ENCODE data around the gene AP4S1.
A peak's percentile ranks its signal among the peaks of the same experiment; 100 is the strongest.

The AP4S1 gene

GRCh38 chr14:30985796-30986195, 39.7 kb upstream of the AP4S1 start:
- H3K36me3 ChIP-seq (ENCODE audit: control insufficient read depth in 4 of 4, insufficient read depth in 4 of 4, low read length in 3 of 4): no peaks in the 10 kb centered on the region
- no peaks in the 10 kb centered on the region for H3K27me3 ChIP-seq (replicated peaks in 2 of 5; ENCODE audit: control insufficient read depth in 4 of 5, insufficient read depth in 5 of 5, low read length in 4 of 5)
- no peaks in the 10 kb centered on the region for H3K9me3 ChIP-seq (ENCODE audit: control extremely low read depth in 1 of 5, control insufficient read depth in 4 of 5, insufficient read depth in 2 of 5, low read depth in 1 of 5, low read length in 4 of 5)
- WGBS (ENCODE audit: insufficient coverage): 100% methylated on average over 1 of the region's 3 CpGs
- no peak for DNase-seq
- H3K4me3 ChIP-seq (ENCODE audit: control insufficient read depth in 1 of 7, extremely low read depth in 1 of 7, insufficient read depth in 4 of 7, low read depth in 2 of 7, low read length in 6 of 7): no peak overlapping the region
- H3K27ac ChIP-seq (ENCODE audit: insufficient read depth in 1 of 2, low read depth in 1 of 2, low read length in 2 of 2, poor library complexity in 1 of 2, severe bottlenecking in 2 of 2): no peak overlapping the region
- POLR2A ChIA-PET: no interaction called here
- H3K4me1 ChIP-seq (ENCODE audit: control extremely low read depth in 1 of 4, control insufficient read depth in 4 of 4, insufficient read depth in 4 of 4, low read length in 3 of 4): peaks cover 0 to 11% (median 8%) of the 10 kb centered on the region in 4 experiments
- CTCF ChIA-PET: interaction anchor here (1.2 kb wide), 2 partner anchors 10 to 19 kb away, joined by 4 read pairs; no protein-coding TSS in a partner anchor

- POLR2A ChIA-PET: no interaction called here
- CTCF ChIA-PET: interaction anchor here (0.6 to 1.3 kb wide), 3 partner anchors 10 to 125 kb away, joined by 3 read pairs; no protein-coding TSS in a partner anchor
- Histone ChIP-seq H3K4me1 (ENCODE audit: control extremely low read depth in 1 of 4, control insufficient read depth in 4 of 4, insufficient read depth in 4 of 4, low read length in 3 of 4) (peaks cover 0 to 15% (median 9%) of the 10 kb centered on the region in 4 experiments), H3K27me3 (replicated peaks in 2 of 5; ENCODE audit: control insufficient read depth in 4 of 5, insufficient read depth in 5 of 5, low read length in 4 of 5) (no peaks in the 10 kb centered on the region), H3K9me3 (ENCODE audit: control extremely low read depth in 1 of 5, control insufficient read depth in 4 of 5, insufficient read depth in 2 of 5, low read depth in 1 of 5, low read length in 4 of 5) (no peaks in the 10 kb centered on the region), H3K4me3 (ENCODE audit: control insufficient read depth in 1 of 7, extremely low read depth in 1 of 7, insufficient read depth in 4 of 7, low read depth in 2 of 7, low read length in 6 of 7) (no peak overlapping the region), H3K27ac (ENCODE audit: insufficient read depth in 1 of 2, low read depth in 1 of 2, low read length in 2 of 2, poor library complexity in 1 of 2, severe bottlenecking in 2 of 2) (no peak overlapping the region), H3K36me3 (ENCODE audit: control insufficient read depth in 4 of 4, insufficient read depth in 4 of 4, low read length in 3 of 4) (no peaks in the 10 kb centered on the region)
- no peak for DNase-seq
These were observed 36.9 kb upstream of the AP4S1 start for GRCh38 chr14:30988509-30988908.

- DNase-seq: no peak
- H3K4me1 ChIP-seq (ENCODE audit: control extremely low read depth in 1 of 4, control insufficient read depth in 4 of 4, insufficient read depth in 4 of 4, low read length in 3 of 4): peaks cover 0 to 21% (median 12%) of the 10 kb centered on the region in 4 experiments
- peak overlapping the region in 1 of 2 experiments; percentile 2 for H3K27ac ChIP-seq (ENCODE audit: insufficient read depth in 1 of 2, low read depth in 1 of 2, low read length in 2 of 2, poor library complexity in 1 of 2, severe bottlenecking in 2 of 2)
- CTCF ChIA-PET: interaction anchor here (0.9 to 1.6 kb wide), 2 partner anchors 9 to 22 kb away, joined by 3 to 9 read pairs; no protein-coding TSS in a partner anchor
- no peaks in the 10 kb centered on the region for H3K36me3 ChIP-seq (ENCODE audit: control insufficient read depth in 4 of 4, insufficient read depth in 4 of 4, low read length in 3 of 4)
- H3K27me3 ChIP-seq (replicated peaks in 2 of 5; ENCODE audit: control insufficient read depth in 4 of 5, insufficient read depth in 5 of 5, low read length in 4 of 5): no peaks in the 10 kb centered on the region
- POLR2A ChIA-PET: no interaction called here
- H3K4me3 ChIP-seq (ENCODE audit: control insufficient read depth in 1 of 7, extremely low read depth in 1 of 7, insufficient read depth in 4 of 7, low read depth in 2 of 7, low read length in 6 of 7): no peak overlapping the region
- H3K9me3 ChIP-seq (ENCODE audit: control extremely low read depth in 1 of 5, control insufficient read depth in 4 of 5, insufficient read depth in 2 of 5, low read depth in 1 of 5, low read length in 4 of 5): no peaks in the 10 kb centered on the region
These were observed 34.7 kb upstream of the AP4S1 start for GRCh38 chr14:30990770-30991169.

- ChIA-PET POLR2A (no interaction called here), CTCF (interaction anchor here (0.9 to 1.6 kb wide), 2 partner anchors 10 to 21 kb away, joined by 3 to 9 read pairs; no protein-coding TSS in a partner anchor)
- Histone ChIP-seq H3K9me3 (ENCODE audit: control extremely low read depth in 1 of 5, control insufficient read depth in 4 of 5, insufficient read depth in 2 of 5, low read depth in 1 of 5, low read length in 4 of 5) (no peaks in the 10 kb centered on the region), H3K27me3 (replicated peaks in 2 of 5; ENCODE audit: control insufficient read depth in 4 of 5, insufficient read depth in 5 of 5, low read length in 4 of 5) (no peaks in the 10 kb centered on the region), H3K4me1 (ENCODE audit: control extremely low read depth in 1 of 4, control insufficient read depth in 4 of 4, insufficient read depth in 4 of 4, low read length in 3 of 4) (peaks cover 0 to 21% (median 12%) of the 10 kb centered on the region in 4 experiments), H3K4me3 (ENCODE audit: control insufficient read depth in 1 of 7, extremely low read depth in 1 of 7, insufficient read depth in 4 of 7, low read depth in 2 of 7, low read length in 6 of 7) (no peak overlapping the region), H3K36me3 (ENCODE audit: control insufficient read depth in 4 of 4, insufficient read depth in 4 of 4, low read length in 3 of 4) (no peaks in the 10 kb centered on the region), H3K27ac (ENCODE audit: insufficient read depth in 1 of 2, low read depth in 1 of 2, low read length in 2 of 2, poor library complexity in 1 of 2, severe bottlenecking in 2 of 2) (no peak overlapping the region)
- no CpG with 5 or more reads among the region's 2 CpGs for WGBS (ENCODE audit: insufficient coverage)
- DNase-seq: no peak
These were observed 34.0 kb upstream of the AP4S1 start for GRCh38 chr14:30991408-30991807.

GRCh38 chr14:30993071-30993470, 32.4 kb upstream of the AP4S1 start:
- peaks cover 1 to 4% (median 2%) of the 10 kb centered on the region in 4 experiments for H3K36me3 ChIP-seq (ENCODE audit: control insufficient read depth in 4 of 4, insufficient read depth in 4 of 4, low read length in 3 of 4)
- H3K4me1 ChIP-seq (ENCODE audit: control extremely low read depth in 1 of 4, control insufficient read depth in 4 of 4, insufficient read depth in 4 of 4, low read length in 3 of 4): peaks cover 0 to 21% (median 12%) of the 10 kb centered on the region in 4 experiments
- DNase-seq: no peak
- ChIA-PET POLR2A (interaction anchor here (0.6 kb wide), 1 partner anchor 12 kb away, joined by 3 read pairs; no protein-coding TSS in a partner anchor), CTCF (interaction anchor here (0.6 to 1.7 kb wide), 4 partner anchors 10 to 414 kb away, joined by 3 to 6 read pairs (median 3); no protein-coding TSS in a partner anchor)
- H3K27ac ChIP-seq (ENCODE audit: insufficient read depth in 1 of 2, low read depth in 1 of 2, low read length in 2 of 2, poor library complexity in 1 of 2, severe bottlenecking in 2 of 2): no peak overlapping the region
- peaks cover under 1 to 6% (median 4%) of the 10 kb centered on the region in 5 experiments for H3K9me3 ChIP-seq (ENCODE audit: control extremely low read depth in 1 of 5, control insufficient read depth in 4 of 5, insufficient read depth in 2 of 5, low read depth in 1 of 5, low read length in 4 of 5)
- no peak overlapping the region for H3K4me3 ChIP-seq (ENCODE audit: control insufficient read depth in 1 of 7, extremely low read depth in 1 of 7, insufficient read depth in 4 of 7, low read depth in 2 of 7, low read length in 6 of 7)
- H3K27me3 ChIP-seq (replicated peaks in 2 of 5; ENCODE audit: control insufficient read depth in 4 of 5, insufficient read depth in 5 of 5, low read length in 4 of 5): no peaks in the 10 kb centered on the region

- H3K9me3 ChIP-seq (ENCODE audit: control extremely low read depth in 1 of 5, control insufficient read depth in 4 of 5, insufficient read depth in 2 of 5, low read depth in 1 of 5, low read length in 4 of 5): peaks cover 3 to 22% (median 12%) of the 10 kb centered on the region in 5 experiments
- H3K27ac ChIP-seq (ENCODE audit: insufficient read depth in 1 of 2, low read depth in 1 of 2, low read length in 2 of 2, poor library complexity in 1 of 2, severe bottlenecking in 2 of 2): no peak overlapping the region
- CTCF ChIA-PET: interaction anchor here (1.2 kb wide), 3 partner anchors 9 to 33 kb away, joined by 3 to 4 read pairs (median 3); no protein-coding TSS in a partner anchor
- no peaks in the 10 kb centered on the region for H3K27me3 ChIP-seq (replicated peaks in 2 of 5; ENCODE audit: control insufficient read depth in 4 of 5, insufficient read depth in 5 of 5, low read length in 4 of 5)
- WGBS (ENCODE audit: insufficient coverage): 31% methylated on average over 4 of the region's 4 CpGs
- H3K4me1 ChIP-seq (ENCODE audit: control extremely low read depth in 1 of 4, control insufficient read depth in 4 of 4, insufficient read depth in 4 of 4, low read length in 3 of 4): peaks cover 0 to 21% (median 12%) of the 10 kb centered on the region in 4 experiments
- no peak for DNase-seq
- no peak overlapping the region for H3K4me3 ChIP-seq (ENCODE audit: control insufficient read depth in 1 of 7, extremely low read depth in 1 of 7, insufficient read depth in 4 of 7, low read depth in 2 of 7, low read length in 6 of 7)
- POLR2A ChIA-PET: interaction anchor here (0.7 kb wide), 1 partner anchor 32 kb away, joined by 3 read pairs; the partner anchor contains the start of gene STRN3
- H3K36me3 ChIP-seq (ENCODE audit: control insufficient read depth in 4 of 4, insufficient read depth in 4 of 4, low read length in 3 of 4): peaks cover 4 to 20% (median 8%) of the 10 kb centered on the region in 4 experiments
These were observed 30.5 kb upstream of the AP4S1 start for GRCh38 chr14:30994681-30995620.

- Histone ChIP-seq H3K36me3 (ENCODE audit: control insufficient read depth in 4 of 4, insufficient read depth in 4 of 4, low read length in 3 of 4) (peaks cover 4 to 21% (median 10%) of the 10 kb centered on the region in 4 experiments), H3K27me3 (replicated peaks in 2 of 5; ENCODE audit: control insufficient read depth in 4 of 5, insufficient read depth in 5 of 5, low read length in 4 of 5) (no peaks in the 10 kb centered on the region), H3K27ac (ENCODE audit: insufficient read depth in 1 of 2, low read depth in 1 of 2, low read length in 2 of 2, poor library complexity in 1 of 2, severe bottlenecking in 2 of 2) (peak overlapping the region in 1 of 2 experiments; percentile 9), H3K4me1 (ENCODE audit: control extremely low read depth in 1 of 4, control insufficient read depth in 4 of 4, insufficient read depth in 4 of 4, low read length in 3 of 4) (peaks cover 0 to 21% (median 12%) of the 10 kb centered on the region in 4 experiments), H3K4me3 (ENCODE audit: control insufficient read depth in 1 of 7, extremely low read depth in 1 of 7, insufficient read depth in 4 of 7, low read depth in 2 of 7, low read length in 6 of 7) (no peak overlapping the region), H3K9me3 (ENCODE audit: control extremely low read depth in 1 of 5, control insufficient read depth in 4 of 5, insufficient read depth in 2 of 5, low read depth in 1 of 5, low read length in 4 of 5) (peaks cover 3 to 22% (median 12%) of the 10 kb centered on the region in 5 experiments)
- ChIA-PET POLR2A (no interaction called here), CTCF (interaction anchor here (1.0 to 1.2 kb wide), 4 partner anchors 10 to 32 kb away, joined by 3 to 4 read pairs (median 3); no protein-coding TSS in a partner anchor)
- 100% methylated on average over 2 of the region's 3 CpGs for WGBS (ENCODE audit: insufficient coverage)
- no peak for DNase-seq
These were observed 29.8 kb upstream of the AP4S1 start for GRCh38 chr14:30995689-30996088.
